Measurements from ENCODE around the gene JUP.

- no peak for TF ChIP-seq CTCF (conservative IDR thresholded peaks at IDR 0.05; ENCODE audit: low read length)
- TF ChIP-seq EZH2phosphoT487 (IDR thresholded peaks at IDR 0.05; ENCODE audit: borderline replicate concordance, low read depth, low read length) = no peak
Observed at GRCh38 chr17:41717408-41718286, 68.9 kb downstream of the JUP start.

Data from OCI-LY7 (cell line).